HG02798 (cell line): ENCODE data around the gene KCNK13.
"Not testable (repeated sequence)": the region's sequence is repeated elsewhere in the genome, so short reads cannot be mapped to it uniquely, and the experiment has no call there.

Experiments used
- ATAC-seq: cut with Tn5 transposase; IDR thresholded peaks from one replicate; pipeline ENCODE4 v1.9.1; 2021; ENCODE audit warnings: mild to moderate bottlenecking; ENCODE audit not compliant: unreplicated experiment, poor library complexity

KCNK13 gene

GRCh38 chr14:90184571-90185266 is 122.9 kb downstream of the KCNK13 start:
- no peak for ATAC-seq

- ATAC-seq, result no peak
Observed at GRCh38 chr14:90188588-90188987, 126.8 kb downstream of the KCNK13 start.

GRCh38 chr14:90191154-90191553 is 129.4 kb downstream of the KCNK13 start:
- no peak for ATAC-seq

DNA sequence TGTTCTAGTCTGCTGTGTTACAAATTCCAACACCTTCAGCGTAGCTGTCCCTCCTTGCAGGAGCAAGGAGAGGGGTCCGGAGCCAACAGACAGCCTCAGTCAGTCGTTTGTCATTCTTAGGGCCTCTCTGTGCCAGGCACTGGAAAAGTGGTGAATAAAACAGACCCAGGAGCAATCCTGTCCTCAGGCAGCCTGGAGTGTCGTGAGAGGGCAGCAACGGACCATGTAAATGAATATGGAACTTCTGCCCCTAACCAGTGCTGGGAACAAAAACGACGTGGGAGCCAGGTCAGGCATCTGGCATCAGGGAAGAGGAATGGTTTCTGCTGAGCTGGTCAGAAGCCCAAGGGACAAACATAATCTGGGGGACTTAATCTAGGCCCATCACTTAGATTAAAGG is 129.8 kb downstream of the KCNK13 start:
- no peak for ATAC-seq

- no peak for ATAC-seq
Observed at GRCh38 chr14:90193925-90194324, 132.1 kb downstream of the KCNK13 start.

DNA sequence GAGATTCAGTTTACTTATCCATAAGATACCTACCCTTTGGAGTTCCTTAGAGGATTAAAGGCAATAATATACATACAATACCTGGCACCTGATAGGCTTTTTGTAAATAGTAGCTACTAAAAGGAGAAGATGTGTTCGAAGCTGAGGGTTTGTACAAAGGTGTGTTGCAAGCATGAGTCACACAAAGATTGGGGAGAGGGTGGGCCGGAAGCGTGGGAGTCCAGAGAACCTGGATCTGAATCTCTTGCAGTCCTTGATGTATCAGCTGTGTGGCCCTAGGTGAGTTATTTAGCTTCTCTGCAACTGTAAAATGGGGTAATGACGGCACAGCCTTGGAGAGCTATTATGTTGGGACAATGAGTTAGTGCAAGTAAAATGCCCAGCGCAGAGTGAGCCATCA is 132.9 kb downstream of the KCNK13 start:
- no peak for ATAC-seq

- ATAC-seq, result no peak
Observed at GRCh38 chr14:90198541-90199060, 136.8 kb downstream of the KCNK13 start.

DNA sequence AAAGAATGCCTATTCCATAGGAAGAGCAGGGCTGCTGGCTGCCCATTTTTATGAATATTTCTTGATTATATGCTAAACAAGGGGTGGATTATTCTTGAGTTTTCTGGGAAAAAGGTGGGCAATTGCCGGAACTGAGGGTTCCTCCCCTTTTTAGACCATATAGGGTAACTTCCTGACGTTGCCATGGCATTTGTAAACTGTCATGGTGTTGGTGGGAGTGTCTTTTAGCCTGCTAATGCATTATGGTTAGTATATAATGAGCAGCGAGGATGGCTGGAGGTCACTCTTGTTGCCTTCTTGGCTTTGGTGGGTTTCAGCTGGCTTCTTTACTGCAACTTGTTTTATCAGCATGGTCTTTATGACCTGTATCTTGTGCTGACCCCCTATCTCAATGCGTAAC is 138.8 kb downstream of the KCNK13 start:
- ATAC-seq, result not testable (repeated sequence)

- ATAC-seq, result no peak
Observed at GRCh38 chr14:90201344-90201743, 139.6 kb downstream of the KCNK13 start.

GRCh38 chr14:90204516-90204915 is 142.7 kb downstream of the KCNK13 start:
- ATAC-seq, result no peak

GRCh38 chr14:90213099-90213748 is 151.4 kb downstream of the KCNK13 start:
- no peak for ATAC-seq

GRCh38 chr14:90228478-90228877 is 166.7 kb downstream of the KCNK13 start:
- ATAC-seq, result no peak

GRCh38 chr14:90229942-90230341 is 168.1 kb downstream of the KCNK13 start:
- not testable (repeated sequence) for ATAC-seq
